ENCODE data around the gene LTN1. TPM values are rescaled to one million over a fixed set of nuclear protein-coding genes. Genes with fewer than 3 reads are reported as not detected.
"Not testable (repeated sequence)": the region's sequence is repeated elsewhere in the genome, so short reads cannot be mapped to it uniquely, and the experiment has no call there.

The LTN1 gene, protein sequence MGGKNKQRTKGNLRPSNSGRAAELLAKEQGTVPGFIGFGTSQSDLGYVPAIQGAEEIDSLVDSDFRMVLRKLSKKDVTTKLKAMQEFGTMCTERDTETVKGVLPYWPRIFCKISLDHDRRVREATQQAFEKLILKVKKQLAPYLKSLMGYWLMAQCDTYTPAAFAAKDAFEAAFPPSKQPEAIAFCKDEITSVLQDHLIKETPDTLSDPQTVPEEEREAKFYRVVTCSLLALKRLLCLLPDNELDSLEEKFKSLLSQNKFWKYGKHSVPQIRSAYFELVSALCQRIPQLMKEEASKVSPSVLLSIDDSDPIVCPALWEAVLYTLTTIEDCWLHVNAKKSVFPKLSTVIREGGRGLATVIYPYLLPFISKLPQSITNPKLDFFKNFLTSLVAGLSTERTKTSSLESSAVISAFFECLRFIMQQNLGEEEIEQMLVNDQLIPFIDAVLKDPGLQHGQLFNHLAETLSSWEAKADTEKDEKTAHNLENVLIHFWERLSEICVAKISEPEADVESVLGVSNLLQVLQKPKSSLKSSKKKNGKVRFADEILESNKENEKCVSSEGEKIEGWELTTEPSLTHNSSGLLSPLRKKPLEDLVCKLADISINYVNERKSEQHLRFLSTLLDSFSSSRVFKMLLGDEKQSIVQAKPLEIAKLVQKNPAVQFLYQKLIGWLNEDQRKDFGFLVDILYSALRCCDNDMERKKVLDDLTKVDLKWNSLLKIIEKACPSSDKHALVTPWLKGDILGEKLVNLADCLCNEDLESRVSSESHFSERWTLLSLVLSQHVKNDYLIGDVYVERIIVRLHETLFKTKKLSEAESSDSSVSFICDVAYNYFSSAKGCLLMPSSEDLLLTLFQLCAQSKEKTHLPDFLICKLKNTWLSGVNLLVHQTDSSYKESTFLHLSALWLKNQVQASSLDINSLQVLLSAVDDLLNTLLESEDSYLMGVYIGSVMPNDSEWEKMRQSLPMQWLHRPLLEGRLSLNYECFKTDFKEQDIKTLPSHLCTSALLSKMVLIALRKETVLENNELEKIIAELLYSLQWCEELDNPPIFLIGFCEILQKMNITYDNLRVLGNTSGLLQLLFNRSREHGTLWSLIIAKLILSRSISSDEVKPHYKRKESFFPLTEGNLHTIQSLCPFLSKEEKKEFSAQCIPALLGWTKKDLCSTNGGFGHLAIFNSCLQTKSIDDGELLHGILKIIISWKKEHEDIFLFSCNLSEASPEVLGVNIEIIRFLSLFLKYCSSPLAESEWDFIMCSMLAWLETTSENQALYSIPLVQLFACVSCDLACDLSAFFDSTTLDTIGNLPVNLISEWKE (N-terminal part only)
- 19.5 and 22.5 TPM in 2 replicates for total RNA-seq (2014; rRNA removed; shearing (Covaris generic))
- 8.3 and 11.6 TPM in 2 replicates for polyA plus RNA-seq (2015; cell fraction: cytosol; rRNA removed)
- polyA plus RNA-seq (2015; cell fraction: nucleus; rRNA removed) = 39.4 and 47.5 TPM in 2 replicates

DNA sequence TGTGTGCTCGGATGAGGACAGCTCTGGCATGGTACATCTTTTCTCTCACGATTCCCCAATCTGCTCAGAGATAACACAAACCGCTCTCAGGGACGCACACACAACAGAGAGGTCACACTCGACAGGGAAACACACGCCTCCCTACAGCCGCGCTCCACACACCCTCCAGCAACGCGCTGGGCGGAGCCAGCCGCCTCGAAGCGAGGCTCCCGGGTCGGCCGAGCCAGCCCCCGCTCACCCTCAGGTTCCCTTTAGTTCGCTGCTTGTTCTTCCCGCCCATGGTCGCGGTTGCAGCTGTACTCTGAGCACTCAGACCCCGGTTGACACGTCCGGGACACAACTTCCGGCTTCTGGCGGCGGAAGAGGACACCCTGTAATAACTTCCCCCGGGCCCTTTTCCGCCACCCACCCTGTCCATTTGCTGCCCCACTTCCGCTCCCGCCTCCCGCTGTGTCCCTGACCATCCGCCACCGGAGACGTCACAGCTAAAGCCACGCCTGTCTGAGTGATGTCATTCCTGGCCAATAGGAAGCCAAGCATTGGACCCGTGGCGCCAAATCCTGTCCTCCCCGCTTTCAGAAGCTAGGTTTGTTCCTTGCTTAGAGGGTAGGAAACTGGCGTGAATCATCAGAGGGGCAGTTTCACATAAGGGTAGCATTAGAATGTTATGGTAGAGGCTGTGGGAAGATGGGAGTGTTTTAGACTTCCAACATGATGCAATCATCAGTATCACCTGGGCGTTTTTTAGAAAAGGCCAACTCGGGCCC, at the start of gene LTN1:
Gene LTN1, minus strand, starts transcription at position 352 of the 767 bp plus-strand sequence. Its CDS starts 72 bp downstream, at position 280.
- DNase-seq (ENCODE audit: low read depth, low spot score) = peak; percentile 98
- in situ Hi-C loops (cut with HindIII; ENCODE audit: low pct_unique_long_range_greater_than_20kb, low sequenced_read_pairs) = no loop called here

DNA sequence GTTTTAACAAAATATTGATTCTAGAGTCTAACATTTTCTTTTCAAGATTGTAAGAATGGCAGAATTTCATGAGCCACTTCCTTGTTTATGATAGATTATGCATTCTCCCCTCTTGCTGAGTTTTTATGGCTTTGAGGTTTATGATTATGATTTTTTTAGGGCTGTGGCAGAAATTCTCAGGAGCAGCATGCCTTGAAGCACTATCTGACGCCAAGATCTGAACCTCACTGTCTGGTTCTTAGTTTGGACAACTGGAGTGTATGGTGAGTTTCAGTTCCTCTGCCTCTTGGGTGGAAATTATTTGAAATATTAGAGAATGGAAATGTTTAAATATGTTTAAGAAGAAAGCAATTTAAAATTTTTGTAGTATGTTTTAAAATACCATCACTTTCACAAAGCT, 42.0 kb upstream of the LTN1 start:
- DNase-seq (ENCODE audit: low read depth, low spot score) = no peak
- in situ Hi-C loops (cut with HindIII; ENCODE audit: low pct_unique_long_range_greater_than_20kb, low sequenced_read_pairs) = no loop called here

DNA sequence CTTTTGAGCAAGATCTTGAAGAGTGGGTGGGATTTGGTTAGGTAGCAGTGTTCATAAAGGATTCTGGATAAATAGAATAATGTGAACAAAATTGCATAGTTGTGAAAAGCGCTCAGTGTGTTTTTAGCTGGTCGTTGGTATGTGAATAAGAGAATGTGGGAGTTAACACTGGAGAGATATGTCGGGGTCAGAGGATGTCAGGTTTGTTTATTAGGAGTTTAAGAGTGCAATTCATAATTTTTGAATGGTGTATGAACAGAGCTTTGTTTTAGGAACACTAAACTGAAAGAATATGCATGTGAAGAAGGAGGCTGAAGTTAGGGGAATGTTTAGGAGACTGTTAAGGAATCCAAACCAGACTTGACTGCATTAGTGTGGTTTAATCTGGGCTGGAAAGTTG, 41.2 kb upstream of the LTN1 start:
- in situ Hi-C loops (cut with HindIII; ENCODE audit: low pct_unique_long_range_greater_than_20kb, low sequenced_read_pairs) = no loop called here
- no peak for DNase-seq (ENCODE audit: low read depth, low spot score)

DNA sequence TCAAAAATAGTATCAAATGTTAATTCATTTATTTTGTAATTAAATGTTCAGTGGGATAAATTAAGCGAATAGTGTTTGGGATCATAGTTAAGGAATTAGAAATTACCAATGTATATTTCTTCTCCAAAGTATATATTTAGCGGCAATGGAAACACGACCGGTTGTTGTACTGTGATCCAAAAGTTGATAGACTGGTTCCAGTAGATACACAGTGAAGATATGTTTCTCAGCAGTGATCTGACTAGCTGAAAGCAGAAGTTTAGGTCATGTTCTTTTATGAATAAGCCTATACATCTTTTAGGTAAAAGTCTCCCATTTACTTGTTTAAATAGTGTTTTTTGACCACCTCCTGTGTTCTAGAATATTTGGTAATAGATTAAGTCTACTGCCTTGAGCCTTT, 40.6 kb upstream of the LTN1 start:
- in situ Hi-C loops (cut with HindIII; ENCODE audit: low pct_unique_long_range_greater_than_20kb, low sequenced_read_pairs) = no loop called here
- DNase-seq (ENCODE audit: low read depth, low spot score) = no peak

DNA sequence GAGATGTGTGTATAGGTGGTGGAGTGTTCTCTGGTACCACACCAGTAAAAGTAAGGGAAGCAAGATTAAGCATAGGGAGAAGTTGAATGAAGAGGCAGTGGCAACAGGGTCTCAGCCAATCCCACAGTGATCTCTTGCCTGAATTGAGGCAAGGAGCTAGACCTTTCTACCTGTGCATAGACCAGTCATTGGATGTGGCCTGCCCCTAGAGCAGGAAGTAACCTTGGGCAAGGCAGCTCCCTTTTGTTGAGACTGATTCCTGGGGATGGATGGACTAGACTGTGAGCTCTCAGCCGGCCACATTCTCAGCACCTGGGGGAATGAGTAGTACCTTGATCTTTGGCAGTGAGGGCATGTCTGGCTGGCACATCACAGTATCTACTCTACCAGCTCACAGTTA, 38.2 kb upstream of the LTN1 start:
- in situ Hi-C loops (cut with HindIII; ENCODE audit: low pct_unique_long_range_greater_than_20kb, low sequenced_read_pairs) = no loop called here
- no peak for DNase-seq (ENCODE audit: low read depth, low spot score)

DNA sequence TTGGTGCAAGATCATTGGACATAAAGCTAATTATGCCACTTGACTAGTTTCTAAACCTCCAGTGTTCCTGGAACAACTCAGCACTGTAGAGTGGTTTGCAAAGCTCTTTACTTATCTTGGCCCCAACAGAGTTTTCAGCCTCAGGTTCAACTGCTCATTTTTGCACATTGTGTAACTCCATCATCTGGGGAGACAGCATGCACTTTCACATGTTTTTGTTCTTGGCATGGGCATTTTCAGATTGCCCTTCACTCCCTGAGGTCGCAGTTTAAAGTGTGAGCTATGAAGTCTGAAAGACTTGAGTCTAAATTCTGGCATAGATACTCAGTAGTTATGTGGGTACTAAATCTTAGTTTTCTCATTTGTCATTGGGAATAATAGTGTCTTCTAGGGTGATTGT, 36.8 kb upstream of the LTN1 start:
- no peak for DNase-seq (ENCODE audit: low read depth, low spot score)
- in situ Hi-C loops (cut with HindIII; ENCODE audit: low pct_unique_long_range_greater_than_20kb, low sequenced_read_pairs) = no loop called here

DNA sequence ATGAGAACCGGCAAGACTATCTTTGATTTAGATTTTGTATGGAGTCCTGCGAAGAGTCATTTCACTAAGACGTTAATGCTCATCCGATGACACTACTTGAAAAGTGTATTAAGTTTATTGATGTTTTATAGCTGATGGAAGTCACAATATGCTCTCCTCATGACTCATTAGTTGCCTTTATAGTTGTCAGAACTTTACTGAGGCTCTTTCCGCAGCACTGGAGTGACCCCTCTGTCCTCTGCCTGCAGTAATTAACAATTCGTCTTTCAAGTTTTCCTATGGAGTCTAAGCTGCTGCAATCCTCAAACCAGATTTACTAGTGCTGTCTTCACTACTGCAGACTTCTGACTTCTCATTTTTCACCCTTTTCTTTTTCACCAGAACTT, 32.6 kb upstream of the LTN1 start:
- no peak for DNase-seq (ENCODE audit: low read depth, low spot score)

DNA sequence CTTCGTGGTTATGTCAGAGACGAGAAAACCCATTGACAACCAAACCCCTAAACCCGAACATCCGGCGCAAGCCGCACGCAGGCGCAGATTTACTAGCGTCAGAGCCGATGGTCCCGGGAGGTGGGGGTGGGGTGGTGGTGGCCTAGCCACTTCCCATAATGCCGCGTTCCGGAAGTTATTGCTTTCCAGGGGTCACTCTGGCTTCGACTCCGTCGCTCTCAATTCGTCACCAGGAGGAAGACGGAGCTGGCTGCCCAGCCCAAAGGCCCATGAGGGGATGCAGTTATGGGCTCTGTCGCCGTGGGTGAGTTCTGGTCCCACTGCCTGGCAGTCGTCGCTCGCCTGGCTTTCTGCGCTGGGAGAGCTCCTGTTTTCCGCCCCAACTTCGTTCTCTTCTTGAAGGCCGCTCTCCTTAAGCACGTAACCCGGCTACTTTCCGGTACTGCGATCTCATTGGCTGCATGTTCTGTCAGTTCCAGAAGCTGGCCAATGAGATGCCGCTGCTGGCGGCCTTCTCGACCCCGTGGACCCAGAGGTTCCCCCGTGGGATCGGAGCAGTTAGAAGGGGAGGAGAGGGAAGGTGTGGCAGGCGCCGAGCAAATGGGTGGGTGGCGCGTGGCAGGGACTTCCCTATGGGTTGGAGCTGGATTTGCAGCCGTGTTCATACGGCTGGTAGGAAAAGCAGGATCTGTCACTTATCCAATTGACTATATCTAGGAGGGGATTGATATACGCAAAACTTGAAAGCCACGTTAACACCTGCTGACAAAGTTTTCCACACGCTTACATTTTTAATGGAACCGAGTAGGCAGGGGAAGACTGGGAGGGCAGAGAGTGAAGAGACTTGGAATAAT, 32.0 kb upstream of the LTN1 start, which contains the start of gene USP16:
Gene USP16, plus strand, starts transcription at position 195 of the 854 bp plus-strand sequence. CDS start 3,246 bp downstream, outside the sequence.
- DNase-seq (ENCODE audit: low read depth, low spot score) = peak; percentile 97
- in situ Hi-C loops (cut with HindIII; ENCODE audit: low pct_unique_long_range_greater_than_20kb, low sequenced_read_pairs) = no loop called here

More for the DNA sequence above, 32.6 kb upstream of the LTN1 start:
- in situ Hi-C loops (cut with HindIII; ENCODE audit: low pct_unique_long_range_greater_than_20kb, low sequenced_read_pairs) = no loop called here

DNA sequence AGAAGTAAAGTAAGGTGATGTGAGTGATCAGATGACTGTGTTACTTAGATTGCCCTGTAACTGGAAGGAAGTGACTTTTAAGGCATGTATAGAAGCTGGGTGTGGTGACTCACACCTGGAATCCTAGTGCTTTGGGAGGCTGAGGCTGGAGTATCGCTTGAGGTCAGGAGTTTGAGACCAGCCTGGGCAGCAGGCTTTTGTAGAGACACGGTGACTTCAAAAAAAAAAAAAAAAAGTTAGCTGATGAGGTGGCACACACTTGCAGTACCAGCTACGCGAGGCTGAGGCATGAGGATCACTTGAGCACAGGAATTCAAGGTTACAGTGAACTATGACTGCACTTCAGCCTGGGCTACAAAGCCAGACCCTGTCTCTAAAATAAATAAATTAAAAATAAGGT, 29.5 kb upstream of the LTN1 start:
- in situ Hi-C loops (cut with HindIII; ENCODE audit: low pct_unique_long_range_greater_than_20kb, low sequenced_read_pairs) = no loop called here
- no peak for DNase-seq (ENCODE audit: low read depth, low spot score)

DNA sequence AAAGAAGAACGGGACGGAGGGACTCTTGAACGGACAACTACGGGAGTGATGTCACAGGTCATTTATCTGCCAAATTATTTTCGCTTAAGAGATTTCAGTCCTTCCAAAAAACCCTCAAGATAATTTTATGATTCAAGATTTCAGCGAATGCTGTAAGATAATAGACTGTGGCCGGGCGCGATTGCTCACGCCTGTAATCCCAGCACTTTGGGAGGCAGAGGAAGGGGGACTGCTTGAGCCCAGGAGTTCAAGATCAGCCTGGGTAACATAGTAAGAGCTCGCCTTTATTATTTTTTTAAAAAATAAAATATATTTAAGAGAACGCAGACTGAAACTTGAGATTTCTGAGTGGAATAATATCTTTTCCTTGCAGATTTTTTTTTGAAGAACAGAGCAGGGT, 25.9 kb upstream of the LTN1 start:
- in situ Hi-C loops (cut with HindIII; ENCODE audit: low pct_unique_long_range_greater_than_20kb, low sequenced_read_pairs) = no loop called here
- DNase-seq (ENCODE audit: low read depth, low spot score) = no peak

DNA sequence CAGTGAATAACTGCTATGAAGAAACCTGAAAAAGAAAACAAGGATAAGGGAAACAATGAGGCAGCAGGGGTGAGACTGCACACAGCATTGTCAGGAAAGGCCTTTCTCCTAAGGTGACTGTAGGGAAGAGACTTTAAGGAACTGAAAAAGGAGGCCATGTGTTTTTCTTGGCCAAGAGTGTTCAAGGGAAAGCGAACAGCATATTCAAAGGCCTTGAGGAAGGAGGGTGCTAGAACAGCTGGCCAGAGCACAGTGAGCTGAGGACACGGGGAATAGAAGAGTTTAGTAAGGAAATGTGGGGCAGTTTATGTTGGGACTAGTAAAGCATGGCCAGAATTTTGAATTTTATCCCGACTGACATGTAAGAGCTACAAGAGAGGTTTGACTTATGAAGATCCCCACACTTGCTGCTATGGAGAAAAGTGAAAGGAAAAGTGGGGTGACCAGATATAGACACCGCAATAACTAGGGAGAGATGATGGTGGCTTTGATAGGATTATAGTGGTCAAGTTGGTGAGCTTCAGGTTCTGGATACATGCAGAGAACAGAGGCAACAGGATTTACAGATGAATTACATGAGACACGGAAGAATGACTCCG, 25.1 kb upstream of the LTN1 start:
- no peak for DNase-seq (ENCODE audit: low read depth, low spot score)
- in situ Hi-C loops (cut with HindIII; ENCODE audit: low pct_unique_long_range_greater_than_20kb, low sequenced_read_pairs) = no loop called here

DNA sequence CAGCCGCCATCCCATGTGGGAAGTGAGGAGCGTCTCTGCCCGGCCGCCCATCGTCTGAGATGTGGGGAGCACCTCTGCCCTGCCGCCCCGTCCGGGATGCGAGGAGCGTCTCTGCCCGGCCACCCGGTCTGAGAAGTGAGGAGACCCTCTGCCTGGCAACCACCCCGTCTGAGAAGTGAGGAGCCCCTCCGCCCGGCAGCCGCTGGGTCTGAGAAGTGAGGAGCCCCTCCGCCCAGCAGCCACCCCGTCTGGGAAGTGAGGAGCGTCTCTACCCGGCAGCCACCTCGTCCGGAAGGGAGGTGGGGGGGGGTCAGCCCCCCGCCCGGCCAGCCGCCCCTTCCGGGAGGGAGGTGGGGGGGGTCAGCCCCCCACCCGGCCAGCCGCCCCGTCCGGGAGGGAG, 18.6 kb upstream of the LTN1 start:
- DNase-seq (ENCODE audit: low read depth, low spot score); in situ Hi-C loops (cut with HindIII; ENCODE audit: low pct_unique_long_range_greater_than_20kb, low sequenced_read_pairs): not testable (repeated sequence)

DNA sequence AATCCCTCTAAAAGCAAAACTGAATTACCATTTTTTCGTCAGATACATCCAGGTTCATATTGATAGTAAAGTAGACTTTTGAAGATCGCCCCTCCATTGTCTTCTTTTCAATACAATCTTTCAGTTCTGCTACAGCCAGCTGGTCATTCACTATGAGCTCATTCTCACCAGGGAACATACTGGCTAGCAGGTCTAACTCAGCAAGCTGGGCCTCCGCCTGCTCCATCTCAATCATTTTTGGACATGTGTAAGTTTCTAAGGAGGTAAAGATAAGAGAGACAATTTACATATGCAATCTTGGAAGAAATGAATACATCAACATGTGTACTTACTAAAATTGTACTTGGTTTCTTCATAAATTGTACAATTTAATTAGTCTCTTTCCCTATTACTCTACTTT, 15.7 kb upstream of the LTN1 start:
- no peak for DNase-seq (ENCODE audit: low read depth, low spot score)
- in situ Hi-C loops (cut with HindIII; ENCODE audit: low pct_unique_long_range_greater_than_20kb, low sequenced_read_pairs) = no loop called here

DNA sequence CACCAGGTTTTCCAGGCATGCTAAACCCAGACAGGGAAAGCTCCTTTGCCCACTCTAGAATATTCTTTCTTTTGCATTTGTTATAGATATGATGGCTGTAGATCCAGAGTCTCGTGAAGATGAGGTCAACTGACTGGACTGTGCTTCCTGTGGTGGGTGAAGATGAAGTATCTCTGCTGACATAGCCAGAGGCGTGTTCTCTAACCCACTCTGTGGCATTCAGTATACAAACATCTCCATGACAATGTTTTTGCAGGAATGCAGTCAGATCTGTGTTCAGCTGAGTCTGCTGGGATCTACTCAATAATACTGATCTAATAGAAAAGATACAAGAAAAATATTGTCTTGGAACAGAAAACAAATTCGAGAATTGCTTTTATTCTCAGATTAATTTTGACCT, 15.1 kb upstream of the LTN1 start:
- in situ Hi-C loops (cut with HindIII; ENCODE audit: low pct_unique_long_range_greater_than_20kb, low sequenced_read_pairs) = no loop called here
- no peak for DNase-seq (ENCODE audit: low read depth, low spot score)

DNA sequence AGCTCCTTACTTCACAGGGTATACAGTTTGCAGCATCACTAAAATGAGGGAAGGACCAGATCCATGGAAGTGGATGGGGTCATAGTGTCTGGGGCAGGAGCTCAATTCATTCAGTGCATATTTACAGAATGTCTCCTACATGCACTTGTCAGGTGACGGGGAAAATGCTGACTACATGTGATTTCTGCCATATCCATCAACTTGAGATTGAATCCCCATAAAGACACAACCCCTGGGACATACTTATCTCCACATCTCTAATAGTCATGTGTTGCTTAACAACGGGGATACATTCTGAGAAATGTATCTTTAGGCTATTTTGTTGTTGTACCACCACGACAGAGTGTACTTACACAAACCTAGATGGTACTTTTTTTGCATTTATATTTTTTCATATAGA, 14.5 kb upstream of the LTN1 start:
- in situ Hi-C loops (cut with HindIII; ENCODE audit: low pct_unique_long_range_greater_than_20kb, low sequenced_read_pairs) = no loop called here
- no peak for DNase-seq (ENCODE audit: low read depth, low spot score)

DNA sequence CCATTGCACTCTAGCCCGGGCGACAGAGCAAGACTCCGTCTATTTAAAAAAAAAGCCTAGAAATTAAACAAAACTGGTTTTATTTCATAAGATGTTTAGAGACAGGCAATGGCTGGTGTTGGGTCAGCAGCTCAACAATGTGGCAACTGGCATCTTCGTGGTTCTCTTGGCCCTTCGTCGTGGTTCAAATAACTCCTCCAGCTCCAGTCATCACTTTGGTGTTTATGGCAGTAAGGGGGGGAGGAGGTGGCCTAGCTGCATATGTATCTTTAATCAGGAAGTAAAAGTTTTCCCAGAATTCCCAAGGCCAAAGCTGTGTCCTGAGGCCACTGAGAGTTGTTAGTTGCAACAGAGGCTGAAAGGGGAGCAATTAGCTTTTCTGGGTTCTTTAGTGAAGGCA, 13.0 kb upstream of the LTN1 start:
- in situ Hi-C loops (cut with HindIII; ENCODE audit: low pct_unique_long_range_greater_than_20kb, low sequenced_read_pairs) = no loop called here
- no peak for DNase-seq (ENCODE audit: low read depth, low spot score)

Measured in SK-MEL-5 (cell line).